ENCODE results near the gene LLGL2.
"Not testable (repeated sequence)": the region's sequence is repeated elsewhere in the genome, so short reads cannot be mapped to it uniquely, and the experiment has no call there.

The LLGL2 gene

DNA sequence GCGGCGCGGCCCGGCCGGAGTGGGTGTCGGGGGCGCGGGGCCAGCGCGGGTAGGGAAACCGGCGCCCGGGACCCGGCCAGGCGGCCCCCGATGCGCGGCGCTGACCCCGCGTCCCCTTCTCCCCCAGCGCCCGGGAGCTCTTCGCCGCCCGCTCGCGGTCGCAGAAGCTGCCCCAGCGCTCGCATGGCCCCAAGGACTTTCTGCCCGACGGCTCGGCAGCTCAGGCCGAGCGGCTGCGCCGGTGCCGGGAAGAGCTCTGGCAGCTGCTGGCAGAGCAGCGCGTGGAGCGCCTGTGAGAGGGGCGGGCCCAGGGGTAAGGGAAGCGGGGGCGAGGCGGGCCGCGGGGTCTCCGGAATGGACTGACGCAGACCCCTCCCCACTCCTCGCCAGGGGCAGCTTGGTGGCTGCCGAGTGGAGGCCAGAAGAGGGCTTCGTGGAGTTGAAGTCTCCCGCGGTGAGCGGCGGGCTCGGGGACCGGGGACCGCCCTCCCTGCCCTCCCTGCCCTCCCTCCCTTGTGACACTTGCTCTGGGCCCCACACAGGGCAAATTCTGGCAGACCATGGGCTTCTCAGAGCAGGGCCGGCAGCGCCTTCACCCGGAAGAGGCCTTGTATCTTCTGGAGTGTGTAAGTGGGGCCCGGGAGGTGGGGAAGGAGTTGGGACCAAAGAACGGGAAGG lies 8.7 kb upstream of the LLGL2 start:
- no peak overlapping the region for H3K9ac ChIP-seq (ENCODE audit: low read depth, low read length)
- H3K4me1 ChIP-seq (ENCODE audit: control insufficient read depth, insufficient read depth, low read length), result peaks cover 6% of the 10 kb centered on the region; the same call in 1 of the 2 replicates
- peaks cover 43% of the 10 kb centered on the region for H3K36me3 ChIP-seq (ENCODE audit: control insufficient read depth, insufficient read depth, low read length)
- peak overlapping the region; percentile 98 for H3K4me3 ChIP-seq (ENCODE audit: low read depth, low read length)
- H3K27me3 ChIP-seq (ENCODE audit: control insufficient read depth, insufficient read depth, low read length), result no peaks in the 10 kb centered on the region
- no peaks in the 10 kb centered on the region for H3K9me3 ChIP-seq (ENCODE audit: control insufficient read depth, insufficient read depth, low read length)
- H3K27ac ChIP-seq (ENCODE audit: low read depth, low read length), result peak overlapping the region; percentile 12

DNA sequence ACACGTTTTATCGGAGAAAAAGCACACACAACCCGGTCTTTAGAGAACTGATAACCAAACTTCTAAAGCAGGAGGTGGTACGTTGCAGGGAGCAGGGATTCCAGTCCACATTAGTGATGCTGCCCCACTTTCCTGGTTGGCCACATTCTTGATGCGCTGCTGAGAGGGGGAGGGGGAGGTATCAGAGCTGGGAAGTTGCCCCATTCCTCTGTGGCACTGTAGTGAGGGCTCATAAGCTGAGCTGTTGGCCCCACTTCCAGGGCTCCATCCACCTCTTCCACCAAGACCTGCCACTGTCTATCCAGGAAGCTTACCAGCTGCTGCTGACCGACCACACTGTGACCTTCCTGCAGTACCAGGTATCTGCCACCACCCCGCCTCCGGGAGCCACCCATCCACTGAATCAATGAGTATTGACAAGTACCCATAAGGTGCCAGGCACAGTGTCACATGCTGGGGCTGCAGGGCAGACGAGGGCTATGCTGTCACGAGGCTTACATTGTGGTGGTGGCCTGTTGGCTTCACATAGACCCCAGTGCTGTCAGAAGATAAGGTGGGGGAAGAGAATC lies 8.1 kb upstream of the LLGL2 start:
- H3K4me3 ChIP-seq (ENCODE audit: low read depth, low read length), result peak overlapping the region; percentile 98
- H3K36me3 ChIP-seq (ENCODE audit: control insufficient read depth, insufficient read depth, low read length), result peaks cover 42% of the 10 kb centered on the region
- no peaks in the 10 kb centered on the region for H3K9me3 ChIP-seq (ENCODE audit: control insufficient read depth, insufficient read depth, low read length)
- H3K27ac ChIP-seq (ENCODE audit: low read depth, low read length), result no peak overlapping the region
- peaks cover 6% of the 10 kb centered on the region; the same call in 1 of the 2 replicates for H3K4me1 ChIP-seq (ENCODE audit: control insufficient read depth, insufficient read depth, low read length)
- H3K9ac ChIP-seq (ENCODE audit: low read depth, low read length), result no peak overlapping the region
- no peaks in the 10 kb centered on the region for H3K27me3 ChIP-seq (ENCODE audit: control insufficient read depth, insufficient read depth, low read length)

DNA sequence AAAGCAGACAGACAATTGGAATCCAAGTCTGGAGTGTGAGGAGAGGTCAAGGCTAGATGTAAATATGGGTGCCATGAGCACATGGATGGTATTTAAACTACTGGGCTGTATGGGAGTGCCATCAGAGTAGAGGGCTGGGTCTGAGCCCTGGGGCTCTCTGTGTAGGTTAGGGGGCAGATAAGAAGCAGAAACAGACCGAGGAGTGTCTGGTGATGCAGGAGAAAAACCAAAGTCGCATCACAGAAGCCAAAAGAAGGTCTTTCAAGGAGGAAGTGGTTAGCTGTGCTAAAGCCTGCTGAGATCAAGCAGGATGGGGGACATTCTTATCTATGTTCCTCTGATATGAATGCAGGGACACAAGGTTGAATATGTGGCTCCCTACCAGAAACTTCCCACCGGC lies 7.3 kb upstream of the LLGL2 start:
- H3K36me3 ChIP-seq (ENCODE audit: control insufficient read depth, insufficient read depth, low read length), result peaks cover 43% of the 10 kb centered on the region
- H3K9me3 ChIP-seq (ENCODE audit: control insufficient read depth, insufficient read depth, low read length), result no peaks in the 10 kb centered on the region
- no peak overlapping the region for H3K27ac ChIP-seq (ENCODE audit: low read depth, low read length)
- H3K4me3 ChIP-seq (ENCODE audit: low read depth, low read length), result no peak overlapping the region
- H3K27me3 ChIP-seq (ENCODE audit: control insufficient read depth, insufficient read depth, low read length), result no peaks in the 10 kb centered on the region
- no peak overlapping the region for H3K9ac ChIP-seq (ENCODE audit: low read depth, low read length)
- peaks cover 6% of the 10 kb centered on the region; the same call in 1 of the 2 replicates for H3K4me1 ChIP-seq (ENCODE audit: control insufficient read depth, insufficient read depth, low read length)

DNA sequence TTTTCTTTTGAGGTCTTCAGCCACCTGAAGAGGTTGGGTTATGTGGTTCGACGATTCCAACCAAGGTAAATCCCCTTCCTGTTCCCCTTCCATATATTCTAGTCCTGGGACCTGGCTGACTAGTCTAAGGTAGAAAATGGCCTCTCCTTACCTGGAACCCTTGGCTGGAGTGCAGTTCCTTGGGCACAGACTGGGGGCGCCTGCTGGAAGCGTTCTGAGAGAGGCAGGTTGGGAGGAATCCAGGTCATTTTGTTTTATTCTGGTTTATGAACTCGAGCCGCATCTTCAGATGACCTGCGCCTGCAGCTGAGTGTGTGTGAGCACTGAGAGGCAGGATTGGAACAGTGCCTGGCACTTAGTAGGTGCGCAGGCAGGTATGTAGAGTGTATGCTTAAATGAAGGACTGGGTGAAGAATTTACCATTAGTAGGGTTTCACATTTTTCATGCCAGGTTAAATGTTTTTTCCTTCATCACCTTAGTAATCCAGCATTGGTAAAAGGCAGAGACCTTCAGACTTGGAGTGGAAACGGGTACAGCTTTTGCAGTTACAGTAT lies 6.4 kb upstream of the LLGL2 start:
- H3K9me3 ChIP-seq (ENCODE audit: control insufficient read depth, insufficient read depth, low read length), result no peaks in the 10 kb centered on the region
- H3K36me3 ChIP-seq (ENCODE audit: control insufficient read depth, insufficient read depth, low read length), result peaks cover 44% of the 10 kb centered on the region
- H3K27ac ChIP-seq (ENCODE audit: low read depth, low read length), result no peak overlapping the region
- H3K27me3 ChIP-seq (ENCODE audit: control insufficient read depth, insufficient read depth, low read length), result no peaks in the 10 kb centered on the region
- H3K9ac ChIP-seq (ENCODE audit: low read depth, low read length), result no peak overlapping the region
- no peak overlapping the region for H3K4me3 ChIP-seq (ENCODE audit: low read depth, low read length)
- H3K4me1 ChIP-seq (ENCODE audit: control insufficient read depth, insufficient read depth, low read length), result peaks cover 5% of the 10 kb centered on the region; the same call in 1 of the 2 replicates

DNA sequence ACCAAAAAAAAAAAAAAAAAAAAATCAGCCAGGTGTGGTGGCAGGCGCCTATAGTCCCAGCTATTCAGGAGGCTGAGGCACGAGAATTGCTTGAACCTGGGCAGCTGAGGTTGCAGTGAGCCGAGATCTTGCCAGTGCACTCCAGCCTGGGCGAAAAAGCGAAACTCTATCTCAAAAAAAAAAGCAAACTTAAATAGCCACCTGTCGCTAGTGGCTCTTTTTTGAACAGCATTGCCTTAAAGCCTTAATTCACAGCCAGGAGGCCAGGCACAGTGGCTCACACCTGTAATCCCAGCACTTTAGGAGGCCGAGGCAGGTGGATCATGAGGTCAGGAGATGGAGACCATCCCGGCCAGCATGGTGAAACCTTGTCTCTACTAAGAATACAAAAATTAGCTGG lies 5.1 kb upstream of the LLGL2 start:
- H3K27me3 ChIP-seq (ENCODE audit: control insufficient read depth, insufficient read depth, low read length); H3K9me3 ChIP-seq (ENCODE audit: control insufficient read depth, insufficient read depth, low read length); H3K4me1 ChIP-seq (ENCODE audit: control insufficient read depth, insufficient read depth, low read length); H3K27ac ChIP-seq (ENCODE audit: low read depth, low read length); H3K9ac ChIP-seq (ENCODE audit: low read depth, low read length); H3K4me3 ChIP-seq (ENCODE audit: low read depth, low read length): not testable (repeated sequence)
- H3K36me3 ChIP-seq (ENCODE audit: control insufficient read depth, insufficient read depth, low read length), result peaks cover 48% of the 10 kb centered on the region

DNA sequence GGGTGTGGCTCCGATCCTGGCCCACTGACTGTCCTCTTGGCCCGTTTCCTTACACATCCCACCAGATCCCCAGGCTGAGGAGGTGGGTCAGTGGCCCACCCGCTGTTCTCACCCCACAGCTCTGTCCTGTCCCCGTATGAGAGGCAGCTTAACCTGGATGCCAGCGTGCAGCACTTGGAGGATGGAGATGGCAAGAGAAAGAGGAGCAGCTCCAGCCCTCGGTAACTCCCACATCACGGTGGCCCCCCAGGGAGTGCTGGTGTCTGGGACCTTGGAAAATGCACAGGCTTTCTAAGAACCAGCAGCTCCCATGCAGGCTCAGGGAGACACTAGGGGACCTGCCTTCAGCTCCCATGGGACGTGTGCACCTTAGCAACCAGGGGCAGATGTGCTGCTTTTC lies 4.2 kb upstream of the LLGL2 start:
- Histone ChIP-seq H3K27me3 (ENCODE audit: control insufficient read depth, insufficient read depth, low read length) (peaks cover under 1% of the 10 kb centered on the region; the same call in 1 of the 2 replicates), H3K27ac (ENCODE audit: low read depth, low read length) (no peak overlapping the region), H3K36me3 (ENCODE audit: control insufficient read depth, insufficient read depth, low read length) (peaks cover 48% of the 10 kb centered on the region), H3K9me3 (ENCODE audit: control insufficient read depth, insufficient read depth, low read length) (no peaks in the 10 kb centered on the region), H3K4me3 (ENCODE audit: low read depth, low read length) (no peak overlapping the region), H3K4me1 (ENCODE audit: control insufficient read depth, insufficient read depth, low read length) (peaks cover 3% of the 10 kb centered on the region; the same call in 1 of the 2 replicates), H3K9ac (ENCODE audit: low read depth, low read length) (no peak overlapping the region)

DNA sequence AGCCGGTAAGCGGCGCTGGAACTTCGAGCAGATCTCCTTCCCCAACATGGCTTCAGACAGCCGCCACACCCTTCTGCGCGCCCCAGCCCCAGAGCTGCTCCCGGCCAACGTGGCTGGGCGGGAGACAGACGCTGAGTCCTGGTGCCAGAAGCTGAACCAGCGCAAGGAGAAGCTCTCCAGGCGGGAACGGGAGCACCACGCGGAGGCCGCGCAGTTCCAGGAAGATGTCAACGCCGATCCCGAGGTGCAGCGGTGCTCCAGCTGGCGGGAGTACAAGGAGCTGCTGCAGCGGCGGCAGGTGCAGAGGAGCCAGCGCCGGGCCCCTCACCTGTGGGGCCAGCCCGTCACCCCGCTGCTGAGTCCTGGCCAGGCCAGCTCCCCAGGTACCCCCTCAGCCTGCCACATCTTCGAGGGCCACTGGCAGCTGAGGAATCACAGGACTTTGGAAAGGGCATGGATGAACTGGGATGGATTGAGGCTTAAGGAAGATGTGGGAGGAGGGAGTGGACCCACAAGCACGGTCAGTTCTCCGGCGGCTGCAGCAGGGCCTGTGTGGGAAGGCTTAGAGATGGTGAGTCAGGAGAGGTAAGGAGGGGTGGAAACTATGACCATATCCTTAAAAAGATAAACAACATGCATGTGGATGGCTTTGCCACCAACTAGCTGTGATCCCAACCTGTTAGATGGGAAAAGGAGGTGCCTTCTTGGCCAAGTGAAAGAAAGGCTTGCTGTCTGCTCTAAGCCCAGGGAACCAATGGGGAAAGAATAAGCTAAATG lies 3.4 kb upstream of the LLGL2 start:
- Histone ChIP-seq H3K9ac (ENCODE audit: low read depth, low read length) (no peak overlapping the region), H3K4me1 (ENCODE audit: control insufficient read depth, insufficient read depth, low read length) (peaks cover 3% of the 10 kb centered on the region; the same call in 1 of the 2 replicates), H3K27ac (ENCODE audit: low read depth, low read length) (no peak overlapping the region), H3K27me3 (ENCODE audit: control insufficient read depth, insufficient read depth, low read length) (peaks cover 4% of the 10 kb centered on the region; the same call in 1 of the 2 replicates), H3K9me3 (ENCODE audit: control insufficient read depth, insufficient read depth, low read length) (no peaks in the 10 kb centered on the region), H3K4me3 (ENCODE audit: low read depth, low read length) (no peak overlapping the region), H3K36me3 (ENCODE audit: control insufficient read depth, insufficient read depth, low read length) (peaks cover 48% of the 10 kb centered on the region)

DNA sequence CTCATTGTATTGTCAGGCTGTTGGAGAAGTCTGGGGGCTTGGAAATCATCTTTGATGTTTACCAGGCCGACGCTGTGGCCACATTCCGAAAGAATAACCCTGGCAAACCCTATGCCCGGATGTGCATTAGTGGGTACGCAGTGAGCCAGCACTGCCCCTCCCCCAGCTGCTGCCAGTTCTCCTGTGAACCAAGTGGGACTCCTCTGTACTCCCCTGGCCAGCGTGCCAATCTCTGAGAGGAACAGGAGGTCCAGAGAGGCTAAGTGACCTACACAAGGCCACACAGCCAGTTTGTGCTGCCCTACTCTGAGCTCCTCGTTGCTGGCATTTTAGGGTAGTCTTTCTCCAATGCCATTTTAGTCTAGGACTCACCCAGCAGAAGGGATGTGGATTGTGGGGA lies 1.9 kb upstream of the LLGL2 start:
- H3K27me3 ChIP-seq (ENCODE audit: control insufficient read depth, insufficient read depth, low read length), result peaks cover 4% of the 10 kb centered on the region; the same call in 1 of the 2 replicates
- H3K4me3 ChIP-seq (ENCODE audit: low read depth, low read length), result no peak overlapping the region
- H3K4me1 ChIP-seq (ENCODE audit: control insufficient read depth, insufficient read depth, low read length), result no peaks in the 10 kb centered on the region; the same call in 1 of the 2 replicates

DNA sequence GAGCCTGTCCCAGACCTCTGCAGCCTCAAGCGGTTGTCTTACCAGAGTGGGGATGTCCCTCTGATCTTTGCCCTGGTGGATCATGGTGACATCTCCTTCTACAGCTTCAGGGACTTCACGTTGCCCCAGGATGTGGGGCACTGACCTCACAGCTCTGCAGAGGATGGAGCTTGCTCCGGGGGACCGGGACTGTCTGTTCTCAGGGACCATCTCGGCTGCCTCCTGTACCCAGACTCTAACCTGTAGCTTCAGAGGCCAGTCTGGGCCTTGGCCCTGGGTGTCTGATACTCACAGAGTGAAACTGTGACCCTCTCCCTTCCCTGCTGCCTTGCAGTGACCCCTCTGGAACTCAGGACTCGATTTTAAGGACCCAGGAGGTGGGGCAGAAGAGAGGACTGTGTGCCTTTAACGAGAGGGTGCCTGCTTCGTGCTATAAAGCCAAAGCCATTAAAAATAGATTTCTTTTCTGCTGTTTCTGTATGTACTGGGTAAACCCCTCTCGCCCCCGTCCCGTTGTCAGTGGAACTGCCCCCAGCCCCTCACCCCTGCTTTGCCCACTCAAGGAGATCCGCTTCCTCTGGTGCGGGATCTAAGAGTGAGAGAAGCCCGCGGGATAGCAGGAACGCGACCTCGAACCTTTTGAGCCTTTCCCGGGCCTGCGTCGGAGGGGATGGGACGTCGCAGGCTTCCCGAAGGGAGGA lies 1.1 kb upstream of the LLGL2 start:
- Histone ChIP-seq H3K4me3 (ENCODE audit: low read depth, low read length) (peak overlapping the region; percentile 86), H3K9ac (ENCODE audit: low read depth, low read length) (peak overlapping the region; percentile 81; the same call in 1 of the 2 replicates)

More for the DNA sequence above, 1.9 kb upstream of the LLGL2 start:
- no peak overlapping the region for H3K9ac ChIP-seq (ENCODE audit: low read depth, low read length)
- H3K36me3 ChIP-seq (ENCODE audit: control insufficient read depth, insufficient read depth, low read length), result peaks cover 45% of the 10 kb centered on the region
- no peak overlapping the region for H3K27ac ChIP-seq (ENCODE audit: low read depth, low read length)
- H3K9me3 ChIP-seq (ENCODE audit: control insufficient read depth, insufficient read depth, low read length), result no peaks in the 10 kb centered on the region

DNA sequence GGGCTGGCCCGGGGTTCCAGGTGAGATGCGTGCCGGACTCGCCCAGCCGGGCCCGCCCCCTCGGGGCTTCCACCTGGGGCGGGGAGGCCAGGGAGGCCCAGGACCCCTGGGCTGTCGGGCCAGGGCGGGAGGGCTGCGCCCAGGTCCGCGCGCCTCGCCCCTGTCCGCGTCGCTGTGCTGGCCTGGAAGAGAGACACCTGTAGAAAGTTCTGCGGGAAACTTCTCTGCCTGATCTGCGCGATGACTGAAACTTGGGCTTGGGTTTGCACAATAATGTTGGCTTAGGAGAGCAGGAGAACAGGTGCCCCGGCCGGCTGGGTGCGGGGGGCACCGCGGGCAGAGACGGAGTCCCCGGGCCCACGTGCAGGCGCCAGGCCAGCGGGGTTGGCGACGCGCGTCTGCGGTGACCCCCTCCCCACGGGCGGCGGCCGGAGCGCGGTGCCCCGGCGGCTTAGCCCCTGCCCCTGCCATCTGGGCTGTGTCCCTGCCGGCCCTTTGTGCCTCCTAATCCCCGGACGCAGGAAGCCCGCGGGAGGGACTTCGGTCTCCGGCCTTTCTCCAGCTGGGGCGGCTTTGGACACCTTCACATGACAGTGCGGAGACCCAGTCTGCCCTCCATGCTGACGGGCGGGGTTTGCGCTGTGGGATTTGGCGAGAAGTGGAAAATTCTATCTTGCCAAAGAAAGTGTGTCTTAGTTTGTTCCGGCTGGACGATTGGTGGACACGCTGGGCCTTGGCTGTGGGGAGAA lies 483 bp downstream of the LLGL2 start:
- Histone ChIP-seq H3K27ac (ENCODE audit: low read depth, low read length) (peak overlapping the region; percentile 55), H3K9ac (ENCODE audit: low read depth, low read length) (peak overlapping the region; percentile 16; the same call in 1 of the 2 replicates), H3K27me3 (ENCODE audit: control insufficient read depth, insufficient read depth, low read length) (peaks cover 4% of the 10 kb centered on the region; the same call in 1 of the 2 replicates), H3K4me1 (ENCODE audit: control insufficient read depth, insufficient read depth, low read length) (peaks cover 4% of the 10 kb centered on the region; the same call in 1 of the 2 replicates), H3K36me3 (ENCODE audit: control insufficient read depth, insufficient read depth, low read length) (peaks cover 29% of the 10 kb centered on the region), H3K4me3 (ENCODE audit: low read depth, low read length) (peak overlapping the region; percentile 86), H3K9me3 (ENCODE audit: control insufficient read depth, insufficient read depth, low read length) (no peaks in the 10 kb centered on the region)

More for the DNA sequence above, 1.1 kb upstream of the LLGL2 start:
- no peaks in the 10 kb centered on the region for H3K9me3 ChIP-seq (ENCODE audit: control insufficient read depth, insufficient read depth, low read length)
- peaks cover 4% of the 10 kb centered on the region; the same call in 1 of the 2 replicates for H3K27me3 ChIP-seq (ENCODE audit: control insufficient read depth, insufficient read depth, low read length)
- H3K4me1 ChIP-seq (ENCODE audit: control insufficient read depth, insufficient read depth, low read length), result no peaks in the 10 kb centered on the region; the same call in 1 of the 2 replicates
- peak overlapping the region; percentile 87 for H3K27ac ChIP-seq (ENCODE audit: low read depth, low read length)
- peaks cover 37% of the 10 kb centered on the region for H3K36me3 ChIP-seq (ENCODE audit: control insufficient read depth, insufficient read depth, low read length)

All from HUES48 (cell line).